HEK293 (cell line): Measurements from ENCODE around the gene KHSRP.

Experiments used
- CTCF ChIA-PET: fragments of 350-600 bp; formaldehyde crosslinking; extraction: SDS; loops from one replicate; lab custom pipeline; 2021; ENCODE audit warnings: antibody characterized with exemption; lab: Yijun Ruan, JAX
- POLR2A ChIA-PET: fragments of 300-600 bp; formaldehyde crosslinking; extraction: SDS; loops from one replicate; lab custom pipeline; 2020; ENCODE audit warnings: antibody characterized with exemption, inconsistent platforms; lab: Yijun Ruan, JAX
- H3K27ac ChIP-seq: fragments of 200-500 bp; sonication (Bioruptor generic); 2 replicates; pipeline ENCODE4 v1.5.1; 2014; ENCODE audit warnings: low read depth, low read length, control low read depth, inconsistent platforms; ENCODE audit errors: extremely low read depth
- H3K36me3 ChIP-seq, 2 experiments: fragments of 200-500 bp in 1 of 2; sonication (Bioruptor generic) in 1 of 2; 1 replicate in 1 of 2; 2 replicates in 1 of 2; pipeline ENCODE4 v1.5.1; 2014 to 2017; ENCODE audit warnings: inconsistent platforms in 2 of 2, low read length in 2 of 2; ENCODE audit not compliant: control insufficient read depth in 2 of 2, insufficient read depth in 1 of 2
- H3K4me1 ChIP-seq: fragments of 200-500 bp; sonication (Bioruptor generic); 2 replicates; pipeline ENCODE4 v1.5.1; 2014; ENCODE audit warnings: mild to moderate bottlenecking, low read length, inconsistent platforms; ENCODE audit not compliant: control insufficient read depth, insufficient read depth
- H3K4me3 ChIP-seq: 2 replicates; pipeline ENCODE4 v1.5.1; 2011; ENCODE audit warnings: low read depth, mild to moderate bottlenecking, control low read depth, low read length, moderate library complexity
- H3K9me3 ChIP-seq: fragments of 200-500 bp; sonication (Bioruptor generic); 2 replicates; pipeline ENCODE4 v1.5.1; 2014; ENCODE audit warnings: low read depth, low read length, inconsistent platforms; ENCODE audit not compliant: control insufficient read depth, insufficient read depth
- KLF16 ChIP-seq: fragments of 450-650 bp; formaldehyde crosslinking; IDR thresholded peaks from 2 replicates; pipeline ENCODE4 v1.5.1; 2017; ENCODE audit warnings: missing biosample characterization, missing genetic modification characterization
- PATZ1 ChIP-seq: fragments of 450-650 bp; formaldehyde crosslinking; IDR thresholded peaks from 2 replicates; pipeline ENCODE4 v1.5.1; 2016; ENCODE audit warnings: missing biosample characterization, missing genetic modification characterization
- REPIN1 ChIP-seq: fragments of 450-650 bp; formaldehyde crosslinking; IDR thresholded peaks from 2 replicates; pipeline ENCODE4 v1.5.1; 2017; ENCODE audit warnings: missing biosample characterization, missing genetic modification characterization, low read depth
- SP2 ChIP-seq: fragments of 450-650 bp; formaldehyde crosslinking; IDR thresholded peaks from 2 replicates; pipeline ENCODE4 v1.5.1; 2016; ENCODE audit warnings: missing biosample characterization, missing genetic modification characterization
- ZBTB1 ChIP-seq: fragments of 450-650 bp; formaldehyde crosslinking; IDR thresholded peaks from 2 replicates; pipeline ENCODE4 v1.5.1; 2016; ENCODE audit warnings: missing biosample characterization, missing genetic modification characterization
- ZBTB11 ChIP-seq: fragments of 450-650 bp; formaldehyde crosslinking; conservative IDR thresholded peaks from 2 replicates; pipeline ENCODE4 v1.5.1; 2016; ENCODE audit warnings: low read depth, missing biosample characterization, missing genetic modification characterization
- ZIC2 ChIP-seq: fragments of 450-650 bp; formaldehyde crosslinking; IDR thresholded peaks from 2 replicates; pipeline ENCODE4 v1.5.1; 2016; ENCODE audit warnings: missing biosample characterization, missing genetic modification characterization
- ZNF184 ChIP-seq: fragments of 450-650 bp; IDR thresholded peaks from 2 replicates; pipeline ENCODE4 v1.5.1; 2018; ENCODE audit warnings: missing biosample characterization, mild to moderate bottlenecking, missing genetic modification characterization
- ZNF266 ChIP-seq: fragments of 450-650 bp; formaldehyde crosslinking; IDR thresholded peaks from 2 replicates; pipeline ENCODE4 v1.5.1; 2016; ENCODE audit warnings: missing biosample characterization, missing genetic modification characterization, low read depth
- ZNF335 ChIP-seq: fragments of 450-650 bp; formaldehyde crosslinking; conservative IDR thresholded peaks from 2 replicates; pipeline ENCODE4 v1.5.1; 2016; ENCODE audit warnings: missing biosample characterization, missing genetic modification characterization
- ZNF350 ChIP-seq: fragments of 450-650 bp; formaldehyde crosslinking; IDR thresholded peaks from 2 replicates; pipeline ENCODE4 v1.5.0; 2017; ENCODE audit warnings: missing biosample characterization, mild to moderate bottlenecking, missing genetic modification characterization
- ZNF571 ChIP-seq: fragments of 450-650 bp; formaldehyde crosslinking; IDR thresholded peaks from 2 replicates; pipeline ENCODE4 v1.5.0; 2017; ENCODE audit warnings: missing biosample characterization, missing genetic modification characterization
- ZNF623 ChIP-seq: fragments of 450-650 bp; formaldehyde crosslinking; IDR thresholded peaks from 2 replicates; pipeline ENCODE4 v1.5.1; 2016; ENCODE audit warnings: missing biosample characterization, missing genetic modification characterization
- ZNF629 ChIP-seq: fragments of 450-650 bp; formaldehyde crosslinking; IDR thresholded peaks from 2 replicates; pipeline ENCODE4 v1.5.1; 2017; ENCODE audit warnings: missing biosample characterization, missing genetic modification characterization
- ZNF654 ChIP-seq: fragments of 450-650 bp; formaldehyde crosslinking; IDR thresholded peaks from 2 replicates; pipeline ENCODE4 v1.5.1; 2016; ENCODE audit warnings: low read depth, missing biosample characterization, missing genetic modification characterization
- ZNF830 ChIP-seq: fragments of 450-650 bp; IDR thresholded peaks from 2 replicates; pipeline ENCODE4 v1.5.0; 2018; ENCODE audit warnings: missing biosample characterization, missing genetic modification characterization, low read depth, mild to moderate bottlenecking, moderate library complexity

KHSRP gene

GRCh38 chr19:6400062-6400944 is 24.3 kb downstream of the KHSRP start (continued):
- TF ChIP-seq ZBTB11 (tag by site-specific recombination) (peak; percentile 69), ZNF654 (peak; percentile 31; the same call in 1 of the 2 replicates), ZNF266 (tag by site-specific recombination) (peak; percentile 26; the same call in 1 of the 2 replicates), ZNF629 (tag by site-specific recombination) (peak; percentile 35; the same call in 1 of the 2 replicates)

GRCh38 chr19:6396305-6396704 is 28.3 kb downstream of the KHSRP start:
- ChIA-PET CTCF (no interaction called here), POLR2A (interaction anchor here (0.7 kb wide), 1 partner anchor 9 kb away, joined by 3 read pairs; no protein-coding TSS in a partner anchor)
- H3K27ac ChIP-seq: no peak overlapping the region
- TF ChIP-seq ZNF623 (tag by site-specific recombination) (no peak), ZNF830 (no peak)
- H3K36me3 ChIP-seq: peaks cover 3 to 11% of the 10 kb centered on the region in 2 experiments; a peak in 2 of 3 replicates
- no peak overlapping the region for H3K4me3 ChIP-seq
- H3K9me3 ChIP-seq: no peaks in the 10 kb centered on the region
- H3K4me1 ChIP-seq: peaks cover 6% of the 10 kb centered on the region

GRCh38 chr19:6394831-6395230 is 29.8 kb downstream of the KHSRP start:
- POLR2A ChIA-PET: interaction anchor here (0.7 kb wide), 1 partner anchor 9 kb away, joined by 3 read pairs; no protein-coding TSS in a partner anchor

More at GRCh38 chr19:6394831-6395230, 29.8 kb downstream of the KHSRP start:
- TF ChIP-seq ZNF571 (tag by site-specific recombination): no peak
- TF ChIP-seq ZIC2 (tag by site-specific recombination): no peak
- TF ChIP-seq ZNF335 (tag by site-specific recombination): no peak
- TF ChIP-seq PATZ1: no peak
- no peak for TF ChIP-seq ZNF184 (tag by site-specific recombination)
- TF ChIP-seq ZBTB1 (tag by site-specific recombination): no peak
- TF ChIP-seq KLF16 (tag by site-specific recombination): no peak
- no peak for TF ChIP-seq REPIN1 (tag by site-specific recombination)
- no peak for TF ChIP-seq ZNF350
- no peak for TF ChIP-seq SP2 (tag by site-specific recombination)
- no peak for TF ChIP-seq ZBTB11 (tag by site-specific recombination)
- no peaks in the 10 kb centered on the region for H3K9me3 ChIP-seq
- no peak overlapping the region for H3K4me3 ChIP-seq
- CTCF ChIA-PET: no interaction called here
- peaks cover 6% of the 10 kb centered on the region for H3K4me1 ChIP-seq
- no peak overlapping the region for H3K27ac ChIP-seq
- peaks cover 9 to 20% of the 10 kb centered on the region in 2 experiments for H3K36me3 ChIP-seq
